ENCODE results near the gene PDE4D.
"Not testable (repeated sequence)": the region's sequence is repeated elsewhere in the genome, so short reads cannot be mapped to it uniquely, and the experiment has no call there.

Gene PDE4D

GRCh38 chr5:59467969-59468368, 425.6 kb downstream of the PDE4D start:
- H3K27me3 ChIP-seq, result no peaks in the 10 kb centered on the region
- no peak for TF ChIP-seq CTCF (IDR thresholded peaks at IDR 0.05)
- no peak overlapping the region for H3K27ac ChIP-seq
- no peaks in the 10 kb centered on the region for H3K36me3 ChIP-seq
- intact Hi-C loops (cut with DNase I; ENCODE audit: low total_unique reads), result no loop called here
- DNase-seq, result no peak
- no peaks in the 10 kb centered on the region for H3K9me3 ChIP-seq
- H3K4me3 ChIP-seq, result no peak overlapping the region
- no peaks in the 10 kb centered on the region for H3K4me1 ChIP-seq

GRCh38 chr5:59466271-59466670, 427.3 kb downstream of the PDE4D start:
- Histone ChIP-seq H3K27ac (no peak overlapping the region), H3K27me3 (no peaks in the 10 kb centered on the region), H3K4me1 (no peaks in the 10 kb centered on the region), H3K9me3 (no peaks in the 10 kb centered on the region), H3K36me3 (no peaks in the 10 kb centered on the region), H3K4me3 (no peak overlapping the region)
- intact Hi-C loops (cut with DNase I; ENCODE audit: low total_unique reads), result no loop called here
- no peak for TF ChIP-seq CTCF (IDR thresholded peaks at IDR 0.05)
- no peak for DNase-seq

- intact Hi-C loops (cut with DNase I; ENCODE audit: low total_unique reads), result no loop called here
- Histone ChIP-seq H3K36me3 (no peaks in the 10 kb centered on the region), H3K9me3 (no peaks in the 10 kb centered on the region), H3K27ac (no peak overlapping the region), H3K27me3 (no peaks in the 10 kb centered on the region), H3K4me3 (no peak overlapping the region), H3K4me1 (no peaks in the 10 kb centered on the region)
- no peak for DNase-seq
- TF ChIP-seq CTCF (IDR thresholded peaks at IDR 0.05), result no peak
Observed at GRCh38 chr5:59464969-59465368, 428.6 kb downstream of the PDE4D start.

- H3K27me3 ChIP-seq; H3K4me1 ChIP-seq; H3K27ac ChIP-seq; H3K4me3 ChIP-seq; H3K36me3 ChIP-seq; intact Hi-C loops (cut with DNase I; ENCODE audit: low total_unique reads); H3K9me3 ChIP-seq; DNase-seq: not testable (repeated sequence)
Observed at GRCh38 chr5:59463618-59464166, 429.8 kb downstream of the PDE4D start.

- no peaks in the 10 kb centered on the region for H3K27me3 ChIP-seq
- no peak overlapping the region for H3K4me3 ChIP-seq
- TF ChIP-seq CTCF (IDR thresholded peaks at IDR 0.05), result no peak
- intact Hi-C loops (cut with DNase I; ENCODE audit: low total_unique reads), result no loop called here
- H3K27ac ChIP-seq, result no peak overlapping the region
- H3K4me1 ChIP-seq, result no peaks in the 10 kb centered on the region
- no peaks in the 10 kb centered on the region for H3K36me3 ChIP-seq
- DNase-seq, result no peak
- no peaks in the 10 kb centered on the region for H3K9me3 ChIP-seq
Observed at GRCh38 chr5:59462956-59463355, 430.6 kb downstream of the PDE4D start.

- Histone ChIP-seq H3K36me3 (peaks cover 0 to under 1% (median 0%) of the 10 kb centered on the region in 3 donors), H3K9me3 (no peaks in the 10 kb centered on the region), H3K4me1 (no peaks in the 10 kb centered on the region), H3K4me3 (no peak overlapping the region), H3K27ac (no peak overlapping the region), H3K27me3 (no peaks in the 10 kb centered on the region)
- no peak for DNase-seq
- TF ChIP-seq CTCF (IDR thresholded peaks at IDR 0.05), result no peak
- intact Hi-C loops (cut with DNase I; ENCODE audit: low total_unique reads), result no loop called here
Observed at GRCh38 chr5:59460368-59461153, 433.0 kb downstream of the PDE4D start.

Measured in tibial artery (tissue), 4 donors.